ENCODE results near the gene GORASP1.

GORASP1 gene

GRCh38 chr3:39142067-39142466, 34.6 kb upstream of the GORASP1 start:
- H3K4me3 ChIP-seq (ENCODE audit: low read depth, low read length), result no peak overlapping the region
- no peak for DNase-seq
- H3K9me3 ChIP-seq (ENCODE audit: severe bottlenecking), result no peaks in the 10 kb centered on the region
- H3K36me3 ChIP-seq, result peaks cover 61% of the 10 kb centered on the region
- no peaks in the 10 kb centered on the region for H3K27me3 ChIP-seq (ENCODE audit: insufficient read depth, low read depth, severe bottlenecking)
- H3K27ac ChIP-seq, result no peak overlapping the region
- no peak for TF ChIP-seq CTCF (IDR thresholded peaks at IDR 0.05; ENCODE audit: low read depth, low read length)

- DNase-seq, result no peak
- H3K27me3 ChIP-seq (ENCODE audit: insufficient read depth, low read depth, severe bottlenecking), result no peaks in the 10 kb centered on the region
- no peak overlapping the region for H3K4me3 ChIP-seq (ENCODE audit: low read depth, low read length)
- H3K27ac ChIP-seq, result no peak overlapping the region
- no peaks in the 10 kb centered on the region for H3K9me3 ChIP-seq (ENCODE audit: severe bottlenecking)
- no peak for TF ChIP-seq CTCF (IDR thresholded peaks at IDR 0.05; ENCODE audit: low read depth, low read length)
- peaks cover 56% of the 10 kb centered on the region for H3K36me3 ChIP-seq
Observed at GRCh38 chr3:39141171-39141995, 34.0 kb upstream of the GORASP1 start.

- DNase-seq, result no peak
- Histone ChIP-seq H3K36me3 (peaks cover 47% of the 10 kb centered on the region), H3K4me3 (ENCODE audit: low read depth, low read length) (no peak overlapping the region), H3K27ac (no peak overlapping the region), H3K9me3 (ENCODE audit: severe bottlenecking) (no peaks in the 10 kb centered on the region), H3K27me3 (ENCODE audit: insufficient read depth, low read depth, severe bottlenecking) (no peaks in the 10 kb centered on the region)
- no peak for TF ChIP-seq CTCF (IDR thresholded peaks at IDR 0.05; ENCODE audit: low read depth, low read length)
Observed at GRCh38 chr3:39140341-39140971, 33.0 kb upstream of the GORASP1 start.

- no peak for DNase-seq
- H3K9me3 ChIP-seq (ENCODE audit: severe bottlenecking), result no peaks in the 10 kb centered on the region
- H3K27ac ChIP-seq, result no peak overlapping the region
- TF ChIP-seq CTCF (IDR thresholded peaks at IDR 0.05; ENCODE audit: low read depth, low read length), result no peak
- peaks cover 36% of the 10 kb centered on the region for H3K36me3 ChIP-seq
- no peaks in the 10 kb centered on the region for H3K27me3 ChIP-seq (ENCODE audit: insufficient read depth, low read depth, severe bottlenecking)
- no peak overlapping the region for H3K4me3 ChIP-seq (ENCODE audit: low read depth, low read length)
Observed at GRCh38 chr3:39139442-39139841, 32.0 kb upstream of the GORASP1 start.

GRCh38 chr3:39138804-39139415, 31.5 kb upstream of the GORASP1 start:
- Histone ChIP-seq H3K9me3 (ENCODE audit: severe bottlenecking) (no peaks in the 10 kb centered on the region), H3K36me3 (peaks cover 31% of the 10 kb centered on the region), H3K4me3 (ENCODE audit: low read depth, low read length) (no peak overlapping the region), H3K27ac (no peak overlapping the region), H3K27me3 (ENCODE audit: insufficient read depth, low read depth, severe bottlenecking) (no peaks in the 10 kb centered on the region)
- no peak for DNase-seq
- TF ChIP-seq CTCF (IDR thresholded peaks at IDR 0.05; ENCODE audit: low read depth, low read length), result no peak
